HUES64 (cell line): ENCODE results near the gene PRR20B.
"Not testable (repeated sequence)": the region's sequence is repeated elsewhere in the genome, so short reads cannot be mapped to it uniquely, and the experiment has no call there.

Experiments used
- H3K27ac ChIP-seq: 2 replicates; pipeline ENCODE4 v1.7.0; 2013; ENCODE audit warnings: low read depth, low read length, inconsistent platforms
- H3K27me3 ChIP-seq: 2 replicates; pipeline ENCODE4 v1.6.1; 2013; ENCODE audit warnings: mild to moderate bottlenecking, low read length; ENCODE audit not compliant: insufficient read depth
- H3K36me3 ChIP-seq: 2 replicates; pipeline ENCODE4 v1.6.1; 2013; ENCODE audit warnings: mild to moderate bottlenecking, low read length; ENCODE audit not compliant: insufficient read depth
- H3K4me1 ChIP-seq: 2 replicates; pipeline ENCODE4 v1.6.1; 2013; ENCODE audit warnings: mild to moderate bottlenecking, low read length, moderate library complexity; ENCODE audit not compliant: insufficient read depth
- H3K4me3 ChIP-seq: 2 replicates; pipeline ENCODE4 v1.5.1; 2013; ENCODE audit warnings: mild to moderate bottlenecking, low read length, moderate library complexity
- H3K9ac ChIP-seq: 2 replicates; pipeline ENCODE4 v1.6.1; 2013; ENCODE audit warnings: mild to moderate bottlenecking, low read depth, low read length
- H3K9me3 ChIP-seq: 2 replicates; pipeline ENCODE4 v1.6.1; 2013; ENCODE audit warnings: low read depth, low read length; ENCODE audit not compliant: insufficient read depth
- WGBS: fragments of 150-250, 120-280 bp; methylation state at CpG from one replicate; pipeline ENCODE4 v1.1.7; 2013; ENCODE audit warnings: missing lambda C conversion rate; 5-methylcytosine and 5-hydroxymethylcytosine counted together

The PRR20B gene

GRCh38 chr13:57166897-57167296, 19.6 kb downstream of the PRR20B start, which contains the start of gene PRR20E:
TSS of gene PRR20E (plus strand) at chr13:57167197. CDS start at chr13:57167584, 387 bp downstream.
- not testable (repeated sequence) for H3K9ac ChIP-seq, H3K36me3 ChIP-seq, H3K4me3 ChIP-seq, H3K27me3 ChIP-seq, H3K4me1 ChIP-seq, H3K9me3 ChIP-seq, H3K27ac ChIP-seq
- WGBS, result no CpG with 5 or more reads among the region's 22 CpGs

GRCh38 chr13:57191667-57192066, 44.4 kb downstream of the PRR20B start:
- Histone ChIP-seq H3K9ac (no peak overlapping the region), H3K4me3 (no peak overlapping the region), H3K4me1 (no peaks in the 10 kb centered on the region), H3K9me3 (no peaks in the 10 kb centered on the region; the same call in 1 of the 2 replicates), H3K36me3 (no peaks in the 10 kb centered on the region), H3K27me3 (no peaks in the 10 kb centered on the region), H3K27ac (no peak overlapping the region)
- WGBS, result no CpG with 5 or more reads among the region's 1 CpG
